Measurements from ENCODE around the gene DAO. TPM values are rescaled to one million over a fixed set of nuclear protein-coding genes. Genes with fewer than 3 reads are reported as not detected.

DAO gene
- total RNA-seq, 2 experiments from 2014 or later = not detected

- intact Hi-C loops (cut with micrococcal nuclease) = no loop called here
- POLR2A ChIA-PET = no interaction called here
- H3K9me3 Mint-ChIP-seq = no peaks in the 10 kb centered on the region
- no peaks in the 10 kb centered on the region for H3K36me3 Mint-ChIP-seq (ENCODE audit: low read depth)
- ATAC-seq (peak; percentile 34), DNase-seq (peak; percentile 7)
- no peak overlapping the region for H3K4me3 Mint-ChIP-seq
- no peak for TF ChIP-seq CTCF (IDR thresholded peaks at IDR 0.05)
- no peaks in the 10 kb centered on the region for H3K27me3 Mint-ChIP-seq
- H3K4me1 Mint-ChIP-seq (ENCODE audit: low read depth) = no peaks in the 10 kb centered on the region
- no peak overlapping the region for H3K27ac Mint-ChIP-seq
- CTCF ChIA-PET = interaction anchor here (2.9 kb wide), 1 partner anchor 8 kb away, joined by 14 read pairs; no protein-coding TSS in a partner anchor
Observed at GRCh38 chr12:108875682-108876361, 4.1 kb upstream of the DAO start.

GRCh38 chr12:108876550-108876949 is 3.3 kb upstream of the DAO start:
- no peak overlapping the region for H3K4me3 Mint-ChIP-seq
- ATAC-seq = no peak
- CTCF ChIA-PET = no interaction called here
- no peaks in the 10 kb centered on the region for H3K4me1 Mint-ChIP-seq (ENCODE audit: low read depth)
- intact Hi-C loops (cut with micrococcal nuclease) = no loop called here
- no peak overlapping the region for H3K27ac Mint-ChIP-seq
- no peak for TF ChIP-seq CTCF (IDR thresholded peaks at IDR 0.05)
- no peak for DNase-seq
- H3K9me3 Mint-ChIP-seq = no peaks in the 10 kb centered on the region
- H3K36me3 Mint-ChIP-seq (ENCODE audit: low read depth) = no peaks in the 10 kb centered on the region
- POLR2A ChIA-PET = no interaction called here
- H3K27me3 Mint-ChIP-seq = no peaks in the 10 kb centered on the region

GRCh38 chr12:108881953-108882352 is 2.1 kb downstream of the DAO start:
- H3K9me3 Mint-ChIP-seq = no peaks in the 10 kb centered on the region
- TF ChIP-seq CTCF (IDR thresholded peaks at IDR 0.05) = no peak
- H3K4me1 Mint-ChIP-seq (ENCODE audit: low read depth) = no peaks in the 10 kb centered on the region
- intact Hi-C loops (cut with micrococcal nuclease) = loop anchor here (5.0 kb wide), 1 partner anchor 210 kb away; the partner anchor contains the start of gene ALKBH2
- ATAC-seq = no peak
- no peaks in the 10 kb centered on the region for H3K36me3 Mint-ChIP-seq (ENCODE audit: low read depth)
- no peaks in the 10 kb centered on the region for H3K27me3 Mint-ChIP-seq
- H3K27ac Mint-ChIP-seq = no peak overlapping the region
- no peak overlapping the region for H3K4me3 Mint-ChIP-seq
- DNase-seq = no peak
- ChIA-PET CTCF (interaction anchor here (8.0 kb wide), 1 partner anchor 68 kb away, joined by 35 read pairs; no protein-coding TSS in a partner anchor), POLR2A (no interaction called here)

- Mint-ChIP-seq H3K27ac (no peak overlapping the region), H3K27me3 (no peaks in the 10 kb centered on the region), H3K4me1 (ENCODE audit: low read depth) (no peaks in the 10 kb centered on the region), H3K9me3 (no peaks in the 10 kb centered on the region), H3K4me3 (no peak overlapping the region), H3K36me3 (ENCODE audit: low read depth) (no peaks in the 10 kb centered on the region)
- ChIA-PET CTCF (interaction anchor here (0.6 to 8.0 kb wide), 28 partner anchors 9 to 220 kb away, joined by 3 to 35 read pairs (median 4); partner anchors contain the start of genes ALKBH2 and SSH1), POLR2A (interaction anchor here (0.6 to 1.1 kb wide), 3 partner anchors 27 to 72 kb away, joined by 3 read pairs; partner anchors contain the start of gene SSH1)
- peak; percentile 89 for DNase-seq
- peak; percentile 70 for TF ChIP-seq CTCF (IDR thresholded peaks at IDR 0.05)
- intact Hi-C loops (cut with micrococcal nuclease) = loop anchor here (2.0 to 5.0 kb wide), 2 partner anchors 66 to 208 kb away; partner anchors contain the start of gene ALKBH2
- ATAC-seq = peak; percentile 83
Observed at GRCh38 chr12:108884116-108885012, 4.5 kb downstream of the DAO start.

All from activated CD8-positive, alpha-beta T cell treated with anti-CD3 and anti-CD28 coated beads for 36 hours (primary cell).